Mucosa of stomach (tissue), 1 donor: ENCODE measurements around the gene GNA15.

Experiments
- H3K27me3 ChIP-seq: one replicate; pipeline ENCODE4 v1.7.0; 2013; ENCODE audit warnings: mild to moderate bottlenecking, low read length; ENCODE audit not compliant: control insufficient read depth, insufficient read depth
- H3K36me3 ChIP-seq: one replicate; pipeline ENCODE4 v1.7.0; 2013; ENCODE audit warnings: low read length; ENCODE audit not compliant: control insufficient read depth, insufficient read depth
- H3K4me1 ChIP-seq: one replicate; pipeline ENCODE4 v1.7.0; 2013; ENCODE audit warnings: mild to moderate bottlenecking, low read length; ENCODE audit not compliant: control insufficient read depth, insufficient read depth
- H3K4me3 ChIP-seq: one replicate; pipeline ENCODE4 v1.7.0; 2013; ENCODE audit warnings: low read length
- H3K9ac ChIP-seq: one replicate; pipeline ENCODE4 v1.7.0; 2013; ENCODE audit warnings: mild to moderate bottlenecking, low read length, moderate library complexity
- H3K9me3 ChIP-seq: one replicate; pipeline ENCODE4 v1.7.0; 2013; ENCODE audit warnings: mild to moderate bottlenecking, low read length, moderate library complexity; ENCODE audit not compliant: control insufficient read depth
- donor health status: Pancreatic carcinoma.

The GNA15 gene

GRCh38 chr19:3118232-3119070, 17.4 kb upstream of the GNA15 start:
- no peaks in the 10 kb centered on the region for H3K27me3 ChIP-seq
- no peaks in the 10 kb centered on the region for H3K4me1 ChIP-seq
- no peak overlapping the region for H3K9ac ChIP-seq
- no peaks in the 10 kb centered on the region for H3K9me3 ChIP-seq
- H3K36me3 ChIP-seq: peaks cover 7% of the 10 kb centered on the region
- no peak overlapping the region for H3K4me3 ChIP-seq

DNA sequence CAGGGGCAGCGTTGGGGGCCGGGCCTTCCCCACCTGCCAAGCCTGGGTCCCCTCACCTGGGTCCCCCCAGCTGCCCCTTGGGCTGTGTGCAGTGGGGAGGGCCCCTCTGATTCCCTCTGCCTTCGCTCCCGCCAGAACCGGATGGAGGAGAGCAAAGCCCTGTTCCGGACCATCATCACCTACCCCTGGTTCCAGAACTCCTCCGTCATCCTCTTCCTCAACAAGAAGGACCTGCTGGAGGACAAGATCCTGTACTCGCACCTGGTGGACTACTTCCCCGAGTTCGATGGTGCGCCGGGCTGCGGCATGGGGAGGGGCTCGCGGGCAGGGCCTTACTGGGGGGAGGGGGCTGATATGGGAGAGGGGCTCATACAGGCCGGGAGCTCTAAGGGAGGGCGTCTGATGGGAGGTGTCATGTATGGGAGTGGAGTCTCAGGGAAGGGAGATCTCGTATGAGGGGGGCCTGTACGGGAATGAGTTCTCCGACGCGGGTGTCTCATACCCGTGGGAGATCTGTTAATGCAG, 16.7 kb upstream of the GNA15 start:
- Histone ChIP-seq H3K4me3 (no peak overlapping the region), H3K36me3 (peaks cover 7% of the 10 kb centered on the region), H3K9ac (no peak overlapping the region), H3K4me1 (no peaks in the 10 kb centered on the region), H3K27me3 (no peaks in the 10 kb centered on the region), H3K9me3 (no peaks in the 10 kb centered on the region)

DNA sequence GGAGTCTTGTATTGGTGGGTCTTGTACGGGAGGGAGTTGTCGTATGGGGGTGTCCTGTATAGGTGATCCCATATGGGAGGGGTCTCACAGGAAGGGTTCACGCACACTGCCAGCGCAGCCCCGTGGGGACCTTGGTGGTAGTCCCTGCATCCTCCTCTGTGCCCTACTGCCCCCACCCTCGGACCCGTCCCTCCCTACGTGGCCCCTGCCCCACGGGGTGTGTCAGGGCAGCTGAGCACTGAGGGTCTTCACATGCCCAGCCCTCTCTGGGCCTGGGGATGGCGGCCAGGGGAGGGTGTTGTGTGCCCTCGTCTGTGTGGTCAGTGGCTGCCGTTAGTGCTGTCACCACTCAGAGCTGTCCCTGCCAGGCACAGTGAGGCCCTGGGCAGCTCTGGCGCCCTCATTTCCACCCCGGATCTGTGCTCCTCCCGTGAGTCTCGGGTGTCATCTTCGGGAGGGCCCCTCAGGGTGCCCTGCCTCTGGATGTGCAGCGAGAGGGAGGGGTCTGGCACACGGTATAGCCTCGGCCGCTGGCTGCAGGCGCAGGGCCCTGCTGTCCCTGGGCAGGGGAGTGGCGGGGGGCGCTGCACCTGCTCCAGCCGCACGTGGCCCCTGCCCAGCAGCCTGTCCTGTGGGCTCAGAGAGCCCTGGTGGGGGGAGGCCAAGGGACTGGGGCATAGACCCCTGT, 16.0 kb upstream of the GNA15 start:
- Histone ChIP-seq H3K9ac (no peak overlapping the region), H3K4me1 (no peaks in the 10 kb centered on the region), H3K4me3 (no peak overlapping the region), H3K27me3 (no peaks in the 10 kb centered on the region), H3K9me3 (no peaks in the 10 kb centered on the region), H3K36me3 (peaks cover 7% of the 10 kb centered on the region)

DNA sequence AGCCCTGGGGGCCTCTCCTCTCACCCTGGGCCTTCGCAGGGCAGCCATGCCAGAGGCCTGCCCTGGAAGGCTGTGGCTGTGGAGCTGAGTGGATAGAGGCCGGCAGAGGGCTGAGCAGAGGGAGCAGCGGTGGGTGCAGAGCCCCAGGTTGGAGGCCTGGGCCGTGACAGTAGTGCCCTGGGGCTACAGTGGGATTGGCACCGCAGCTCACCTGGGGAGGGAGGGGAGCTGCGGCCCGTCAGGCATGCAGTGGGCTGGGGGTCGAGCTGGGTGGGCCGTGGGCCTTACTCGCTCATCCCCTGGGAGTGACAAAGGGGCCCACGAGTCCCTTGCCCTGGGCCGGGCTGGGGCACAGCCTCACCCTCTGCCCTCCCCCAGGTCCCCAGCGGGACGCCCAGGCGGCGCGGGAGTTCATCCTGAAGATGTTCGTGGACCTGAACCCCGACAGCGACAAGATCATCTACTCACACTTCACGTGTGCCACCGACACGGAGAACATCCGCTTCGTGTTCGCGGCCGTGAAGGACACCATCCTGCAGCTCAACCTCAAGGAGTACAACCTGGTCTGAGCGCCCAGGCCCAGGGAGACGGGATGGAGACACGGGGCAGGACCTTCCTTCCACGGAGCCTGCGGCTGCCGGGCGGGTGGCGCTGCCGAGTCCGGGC, 15.1 kb upstream of the GNA15 start:
- Histone ChIP-seq H3K9me3 (no peaks in the 10 kb centered on the region), H3K9ac (no peak overlapping the region), H3K4me3 (no peak overlapping the region), H3K4me1 (no peaks in the 10 kb centered on the region), H3K36me3 (peaks cover 7% of the 10 kb centered on the region), H3K27me3 (no peaks in the 10 kb centered on the region)

DNA sequence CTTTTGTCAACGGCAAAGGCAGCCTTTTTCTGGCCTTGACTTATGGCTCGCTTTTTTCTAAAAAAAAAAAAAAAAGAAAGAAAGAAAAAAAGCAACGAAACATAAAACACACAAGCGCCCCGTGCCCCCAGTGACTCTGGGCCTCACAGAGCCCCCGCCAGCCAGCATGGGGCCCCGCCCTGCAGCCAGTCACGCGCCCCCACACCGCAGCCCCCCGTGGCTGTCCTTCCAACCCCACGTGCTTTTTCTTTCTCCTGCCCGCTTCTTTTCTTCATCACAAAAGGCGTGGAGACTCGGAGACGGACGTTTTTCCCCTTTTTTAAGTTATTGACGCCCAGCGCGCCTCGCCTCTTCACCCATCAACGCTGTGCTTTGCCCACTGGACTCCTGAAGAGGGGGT, 14.4 kb upstream of the GNA15 start:
- H3K9ac ChIP-seq: no peak overlapping the region
- no peaks in the 10 kb centered on the region for H3K4me1 ChIP-seq
- H3K36me3 ChIP-seq: peaks cover 7% of the 10 kb centered on the region
- H3K9me3 ChIP-seq: no peaks in the 10 kb centered on the region
- H3K4me3 ChIP-seq: no peak overlapping the region
- no peaks in the 10 kb centered on the region for H3K27me3 ChIP-seq

- Histone ChIP-seq H3K36me3 (peaks cover 7% of the 10 kb centered on the region), H3K9me3 (no peaks in the 10 kb centered on the region), H3K4me1 (no peaks in the 10 kb centered on the region), H3K9ac (no peak overlapping the region), H3K4me3 (no peak overlapping the region), H3K27me3 (no peaks in the 10 kb centered on the region)
These were observed 13.9 kb upstream of the GNA15 start for GRCh38 chr19:3121821-3122511.

GRCh38 chr19:3122512-3122870, 13.3 kb upstream of the GNA15 start:
- no peaks in the 10 kb centered on the region for H3K4me1 ChIP-seq
- no peaks in the 10 kb centered on the region for H3K9me3 ChIP-seq
- H3K27me3 ChIP-seq: no peaks in the 10 kb centered on the region
- peaks cover 7% of the 10 kb centered on the region for H3K36me3 ChIP-seq
- no peak overlapping the region for H3K9ac ChIP-seq
- H3K4me3 ChIP-seq: no peak overlapping the region

GRCh38 chr19:3123088-3123721, 12.6 kb upstream of the GNA15 start:
- peaks cover 7% of the 10 kb centered on the region for H3K36me3 ChIP-seq

DNA sequence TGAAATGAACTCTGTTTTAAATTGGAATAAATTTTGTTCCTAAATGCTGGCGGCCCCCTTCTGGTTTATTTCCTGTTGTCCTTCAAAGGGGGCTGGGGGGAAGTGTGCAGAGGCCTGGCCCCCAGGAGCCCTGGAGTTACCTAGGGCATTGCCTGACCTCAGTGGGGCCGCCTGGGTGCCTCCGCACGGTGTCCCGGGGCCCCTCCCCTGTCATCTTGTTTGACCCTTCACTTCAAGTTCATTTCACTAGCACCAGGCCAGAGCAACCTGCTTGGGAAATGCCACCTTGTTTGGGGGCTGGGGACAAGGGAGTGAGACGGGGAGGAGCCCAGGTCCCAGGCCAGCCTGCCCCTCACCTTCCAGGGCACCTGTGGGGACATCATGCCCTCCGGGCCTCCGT, 11.9 kb upstream of the GNA15 start:
- no peaks in the 10 kb centered on the region for H3K4me1 ChIP-seq
- no peaks in the 10 kb centered on the region for H3K27me3 ChIP-seq
- H3K9ac ChIP-seq: no peak overlapping the region
- H3K36me3 ChIP-seq: peaks cover 3% of the 10 kb centered on the region
- H3K4me3 ChIP-seq: no peak overlapping the region
- H3K9me3 ChIP-seq: no peaks in the 10 kb centered on the region

More at GRCh38 chr19:3123088-3123721, 12.6 kb upstream of the GNA15 start:
- Histone ChIP-seq H3K4me3 (no peak overlapping the region), H3K9ac (no peak overlapping the region), H3K27me3 (no peaks in the 10 kb centered on the region), H3K9me3 (no peaks in the 10 kb centered on the region), H3K4me1 (no peaks in the 10 kb centered on the region)

- Histone ChIP-seq H3K9me3 (no peaks in the 10 kb centered on the region), H3K4me3 (no peak overlapping the region), H3K27me3 (no peaks in the 10 kb centered on the region), H3K9ac (no peak overlapping the region), H3K36me3 (no peaks in the 10 kb centered on the region), H3K4me1 (no peaks in the 10 kb centered on the region)
These were observed 11.2 kb upstream of the GNA15 start for GRCh38 chr19:3124630-3125029.

- Histone ChIP-seq H3K9ac (no peak overlapping the region), H3K4me3 (no peak overlapping the region), H3K27me3 (no peaks in the 10 kb centered on the region), H3K36me3 (no peaks in the 10 kb centered on the region), H3K9me3 (no peaks in the 10 kb centered on the region), H3K4me1 (no peaks in the 10 kb centered on the region)
These were observed 9.8 kb upstream of the GNA15 start for GRCh38 chr19:3125900-3126524.
